Lung (tissue), 12 donors: ENCODE measurements around the gene ENO4. TPM values are rescaled to one million over a fixed set of nuclear protein-coding genes. Genes with fewer than 3 reads are reported as not detected.

Experiments used
- ATAC-seq: fragments of 200-7000 bp; cut with Tn5 transposase; one replicate; pipeline ENCODE4 v1.9.1; 2020; ENCODE audit warnings: moderate number of reproducible peaks; ENCODE audit not compliant: insufficient read depth, low FRiP score
- DNase-seq, 3 donors: peaks; one replicate each; pipeline ENCODE4 v3.0.0-alpha.2; 2013 to 2017
- H3K27ac ChIP-seq, 2 donors: one replicate each; pipeline ENCODE4 v1.5.1; 2013; ENCODE audit warnings: mild to moderate bottlenecking in 2 of 2, moderate library complexity in 2 of 2, control low read depth in 1 of 2, inconsistent platforms in 1 of 2, low read depth in 1 of 2, low read length in 1 of 2
- H3K27me3 ChIP-seq, 3 donors: one replicate each; pipeline ENCODE4 v1.5.1; 2013; ENCODE audit warnings: low read length in 2 of 3; ENCODE audit not compliant: control insufficient read depth in 3 of 3, insufficient read depth in 3 of 3
- H3K36me3 ChIP-seq, 4 donors: one replicate each; pipeline ENCODE4 v1.5.1; 2013; ENCODE audit warnings: low read length in 4 of 4, mild to moderate bottlenecking in 1 of 4, moderate library complexity in 1 of 4; ENCODE audit not compliant: control insufficient read depth in 4 of 4, insufficient read depth in 4 of 4
- H3K4me1 ChIP-seq, 5 donors: one replicate each; pipeline ENCODE4 v1.5.1; 2013; ENCODE audit warnings: low read length in 5 of 5, mild to moderate bottlenecking in 2 of 5, moderate library complexity in 1 of 5; ENCODE audit not compliant: control insufficient read depth in 5 of 5, insufficient read depth in 5 of 5
- H3K4me3 ChIP-seq: one replicate; pipeline ENCODE4 v1.5.1; 2013; ENCODE audit warnings: mild to moderate bottlenecking, control low read depth, moderate library complexity
- H3K9ac ChIP-seq, 2 donors: one replicate each; pipeline ENCODE4 v1.5.1; 2013; ENCODE audit warnings: low read length in 2 of 2, control low read depth in 1 of 2; ENCODE audit not compliant: insufficient read depth in 1 of 2
- H3K9me3 ChIP-seq, 4 donors: one replicate each; pipeline ENCODE4 v1.5.1; 2013; ENCODE audit warnings: low read length in 3 of 4, mild to moderate bottlenecking in 1 of 4, moderate library complexity in 1 of 4; ENCODE audit not compliant: control insufficient read depth in 4 of 4, insufficient read depth in 3 of 4
- WGBS, 2 donors: extraction: QIAGEN DNeasy Blood & Tissue Kit; methylation state at CpG; one replicate each; pipeline ENCODE4 v1.1.7; 2013; 5-methylcytosine and 5-hydroxymethylcytosine counted together
- polyA plus RNA-seq, 2 donors: library from polyadenylated mRNA; stranded (reverse); fragments of 200-250 nt; gene quantifications; one replicate each; pipeline ENCODE4 v1.2.1, GENCODE V29; 2013
- total RNA-seq, 2 donors: library from RNA; depleted of rRNA in 1 of 2; stranded (reverse); fragments of >200 nt in 1 of 2; gene quantifications; one replicate each; pipeline ENCODE4 v1.2.1, GENCODE V29; 2014 to 2021
- TF ChIP-seq, protein P1 (sequence below): IDR thresholded peaks from 2 replicates; pipeline ENCODE4 v1.5.1; 2012; ENCODE audit warnings: mild to moderate bottlenecking; ENCODE audit errors: control extremely low read depth, extremely low read depth
- donor health status: control.
- donor health status: control.
- donor health status: Bipolar disorder and iron deficiency.
- donor health status: healthy.
- donor health status: DM: yes; HTN: yes; CAD: no.

The ENO4 gene
- total and polyA plus RNA-seq, 4 donors: 0.69 to 4.3 (median 2.0) TPM

DNA sequence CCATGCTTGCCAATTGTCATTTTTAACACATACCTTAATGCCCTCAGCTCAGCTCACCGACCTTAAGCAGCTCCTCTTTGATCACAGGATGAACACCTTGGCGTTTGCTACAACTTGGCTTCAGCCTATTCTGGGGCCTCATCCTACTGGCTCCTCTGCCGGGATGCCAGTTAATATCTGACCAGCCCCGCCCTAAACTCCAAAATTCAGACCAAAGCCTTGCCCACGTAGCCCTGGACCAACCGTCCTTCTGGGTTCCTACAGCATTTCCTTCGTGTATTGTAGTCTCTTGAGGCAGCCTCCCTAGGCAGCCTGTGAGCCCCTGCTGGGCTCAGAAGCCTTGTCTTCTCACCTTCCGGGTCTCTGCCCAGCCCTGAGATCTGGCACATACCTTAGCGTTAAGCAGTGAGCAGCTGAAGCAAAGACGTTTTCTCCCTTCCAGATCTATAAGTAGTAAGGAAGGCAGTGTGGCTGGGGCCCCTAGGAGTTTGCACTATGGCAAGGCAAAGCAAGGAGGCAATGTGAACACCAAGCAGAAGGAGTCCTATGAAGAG lies 836 bp downstream of the ENO4 start:
- Histone ChIP-seq H3K9ac (peak overlapping the region; percentile 9 to 11), H3K27me3 (no peaks in the 10 kb centered on the region), H3K27ac (peak overlapping the region in 1 of 2 donors; percentile 62), H3K4me3 (peak overlapping the region; percentile 5), H3K4me1 (peaks cover 0 to 16% (median 3%) of the 10 kb centered on the region in 5 donors), H3K36me3 (no peaks in the 10 kb centered on the region), H3K9me3 (no peaks in the 10 kb centered on the region)
- 39 to 59% methylated on average over 10 of the region's 10 CpGs for WGBS, 2 donors
- TF ChIP-seq, protein P1, sequence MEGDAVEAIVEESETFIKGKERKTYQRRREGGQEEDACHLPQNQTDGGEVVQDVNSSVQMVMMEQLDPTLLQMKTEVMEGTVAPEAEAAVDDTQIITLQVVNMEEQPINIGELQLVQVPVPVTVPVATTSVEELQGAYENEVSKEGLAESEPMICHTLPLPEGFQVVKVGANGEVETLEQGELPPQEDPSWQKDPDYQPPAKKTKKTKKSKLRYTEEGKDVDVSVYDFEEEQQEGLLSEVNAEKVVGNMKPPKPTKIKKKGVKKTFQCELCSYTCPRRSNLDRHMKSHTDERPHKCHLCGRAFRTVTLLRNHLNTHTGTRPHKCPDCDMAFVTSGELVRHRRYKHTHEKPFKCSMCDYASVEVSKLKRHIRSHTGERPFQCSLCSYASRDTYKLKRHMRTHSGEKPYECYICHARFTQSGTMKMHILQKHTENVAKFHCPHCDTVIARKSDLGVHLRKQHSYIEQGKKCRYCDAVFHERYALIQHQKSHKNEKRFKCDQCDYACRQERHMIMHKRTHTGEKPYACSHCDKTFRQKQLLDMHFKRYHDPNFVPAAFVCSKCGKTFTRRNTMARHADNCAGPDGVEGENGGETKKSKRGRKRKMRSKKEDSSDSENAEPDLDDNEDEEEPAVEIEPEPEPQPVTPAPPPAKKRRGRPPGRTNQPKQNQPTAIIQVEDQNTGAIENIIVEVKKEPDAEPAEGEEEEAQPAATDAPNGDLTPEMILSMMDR: no peak
- DNase-seq (no peak), ATAC-seq (no peak)

DNA sequence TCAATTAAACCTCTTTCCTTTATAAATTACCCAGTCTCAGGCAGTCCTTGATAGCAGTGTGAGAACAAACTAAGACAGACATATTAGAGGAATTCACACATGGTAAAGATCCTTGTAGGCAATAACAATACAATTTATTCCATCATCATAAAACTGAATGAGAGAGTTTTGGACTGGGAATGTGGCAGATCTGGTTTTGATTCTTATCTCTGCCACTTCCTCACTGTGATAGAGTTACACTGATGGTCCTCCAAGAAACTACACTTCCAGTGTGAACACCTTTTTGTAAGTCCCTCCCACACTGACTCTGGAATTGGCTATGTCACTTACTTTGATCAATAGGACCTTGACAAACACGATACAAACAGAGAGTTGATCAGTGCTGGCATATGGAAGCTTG lies 2.9 kb downstream of the ENO4 start:
- no peak overlapping the region for H3K9ac ChIP-seq

DNA sequence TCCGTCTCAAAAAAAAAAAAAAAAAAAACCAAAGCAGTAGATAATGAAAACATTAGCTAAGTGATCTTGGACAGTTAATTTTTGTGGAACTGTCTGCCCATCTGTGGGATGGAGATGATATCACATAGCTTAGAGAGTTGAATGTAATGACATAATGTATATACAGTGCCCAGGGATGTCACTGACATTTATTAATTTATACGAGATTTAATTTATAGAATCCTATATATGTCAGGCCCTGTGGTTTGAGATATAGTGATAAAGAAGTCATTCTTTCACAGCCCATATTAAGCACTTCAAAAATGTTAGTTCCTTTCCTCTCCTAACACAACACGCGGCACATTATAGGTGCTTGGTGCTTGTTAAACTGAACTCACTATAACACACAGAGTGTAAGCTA lies 4.0 kb downstream of the ENO4 start:
- Histone ChIP-seq H3K36me3 (no peaks in the 10 kb centered on the region), H3K9me3 (no peaks in the 10 kb centered on the region), H3K27me3 (no peaks in the 10 kb centered on the region), H3K9ac (no peak overlapping the region), H3K4me1 (peaks cover 0 to 15% (median 3%) of the 10 kb centered on the region in 5 donors), H3K4me3 (no peak overlapping the region), H3K27ac (no peak overlapping the region)
- 86 to 87% methylated on average over 3 to 4 of the region's 4 CpGs for WGBS, 2 donors
- ATAC-seq (no peak), DNase-seq (no peak)
- TF ChIP-seq, protein P1: no peak

More for the DNA sequence above, 2.9 kb downstream of the ENO4 start:
- TF ChIP-seq, protein P1: no peak
- H3K27me3 ChIP-seq: no peaks in the 10 kb centered on the region
- peak in 1 of 3 donors; percentile 12 for DNase-seq
- no peaks in the 10 kb centered on the region for H3K9me3 ChIP-seq
- ATAC-seq: no peak
- no peak overlapping the region for H3K4me3 ChIP-seq
- H3K27ac ChIP-seq: no peak overlapping the region
- H3K4me1 ChIP-seq: peaks cover 0 to 16% (median 3%) of the 10 kb centered on the region in 5 donors
- H3K36me3 ChIP-seq: no peaks in the 10 kb centered on the region
- WGBS, 2 donors: 67 to 95% methylated on average over 1 of the region's 1 CpG

DNA sequence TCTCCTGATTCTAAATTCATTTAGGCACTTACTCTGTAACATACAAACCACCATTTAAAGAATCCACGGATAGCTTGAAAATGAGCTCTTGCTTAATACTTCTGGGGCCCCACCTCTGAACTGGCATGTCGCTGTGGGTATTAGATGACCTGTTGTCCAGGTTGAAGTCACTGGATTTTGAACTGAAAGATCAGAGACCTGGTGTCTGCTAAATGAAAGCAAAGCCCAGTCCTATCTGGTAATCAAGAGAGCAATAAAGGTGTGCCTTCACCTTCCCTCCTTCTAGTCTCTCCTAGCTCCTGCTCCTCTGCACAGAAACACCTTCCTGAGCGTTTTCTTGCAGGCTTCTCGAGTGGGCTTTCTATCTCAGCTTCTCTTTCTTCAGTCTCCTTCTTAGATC lies 4.4 kb downstream of the ENO4 start:
- H3K4me1 ChIP-seq: peaks cover 0 to 11% (median 0%) of the 10 kb centered on the region in 5 donors
- no peaks in the 10 kb centered on the region for H3K9me3 ChIP-seq
- H3K9ac ChIP-seq: no peak overlapping the region
- H3K27ac ChIP-seq: no peak overlapping the region
- ATAC-seq (no peak), DNase-seq (no peak)
- 82 to 95% methylated on average over 4 of the region's 4 CpGs for WGBS, 2 donors
- no peak overlapping the region for H3K4me3 ChIP-seq
- TF ChIP-seq, protein P1: no peak
- no peaks in the 10 kb centered on the region for H3K27me3 ChIP-seq
- H3K36me3 ChIP-seq: no peaks in the 10 kb centered on the region
